Activated naive CD8-positive, alpha-beta T cell treated with anti-CD3 and anti-CD28 coated beads, Interleukin-2, amount 50 U/mL, for 24 hours (primary cell): ENCODE measurements around the gene NFU1.
"Not testable (repeated sequence)": the region's sequence is repeated elsewhere in the genome, so short reads cannot be mapped to it uniquely, and the experiment has no call there.

Experiments used
- ATAC-seq: fragments of 150-1000 bp; cut with Tn5 transposase; one replicate; pipeline ENCODE4 v1.10.0; 2021
- DNase-seq: peaks from one replicate; pipeline ENCODE4 v3.0.0; 2021
- H3K27ac Mint-ChIP-seq: one replicate; pipeline ENCODE4 v1.8.0; 2021; ENCODE audit warnings: mild to moderate bottlenecking, mixed read lengths
- H3K27me3 Mint-ChIP-seq: one replicate; pipeline ENCODE4 v1.8.0; 2021; ENCODE audit warnings: mixed read lengths
- H3K36me3 Mint-ChIP-seq: one replicate; pipeline ENCODE4 v1.8.0; 2021; ENCODE audit warnings: low read depth, mixed read lengths
- H3K4me1 Mint-ChIP-seq: one replicate; pipeline ENCODE4 v1.8.0; 2021; ENCODE audit warnings: mixed read lengths
- H3K4me3 Mint-ChIP-seq: one replicate; pipeline ENCODE4 v1.8.0; 2021; ENCODE audit warnings: mild to moderate bottlenecking, moderate library complexity, mixed read lengths
- H3K9me3 Mint-ChIP-seq: one replicate; pipeline ENCODE4 v1.8.0; 2021; ENCODE audit warnings: mixed read lengths

The NFU1 gene

GRCh38 chr2:69369802-69370201, 67.4 kb downstream of the NFU1 start:
- no peaks in the 10 kb centered on the region for H3K4me1 Mint-ChIP-seq
- no peaks in the 10 kb centered on the region for H3K27me3 Mint-ChIP-seq
- no peak overlapping the region for H3K27ac Mint-ChIP-seq
- H3K4me3 Mint-ChIP-seq = no peak overlapping the region
- H3K36me3 Mint-ChIP-seq = peaks cover 46% of the 10 kb centered on the region
- no peaks in the 10 kb centered on the region for H3K9me3 Mint-ChIP-seq
- DNase-seq (no peak), ATAC-seq (no peak)

GRCh38 chr2:69368588-69368987, 68.6 kb downstream of the NFU1 start:
- ATAC-seq (no peak), DNase-seq (no peak)
- no peak overlapping the region for H3K4me3 Mint-ChIP-seq
- H3K27ac Mint-ChIP-seq = no peak overlapping the region
- H3K4me1 Mint-ChIP-seq = no peaks in the 10 kb centered on the region
- no peaks in the 10 kb centered on the region for H3K27me3 Mint-ChIP-seq
- H3K9me3 Mint-ChIP-seq = no peaks in the 10 kb centered on the region
- H3K36me3 Mint-ChIP-seq = peaks cover 49% of the 10 kb centered on the region

GRCh38 chr2:69359371-69359770, 77.9 kb downstream of the NFU1 start:
- H3K36me3 Mint-ChIP-seq = peaks cover 52% of the 10 kb centered on the region
- no peaks in the 10 kb centered on the region for H3K4me1 Mint-ChIP-seq
- no peaks in the 10 kb centered on the region for H3K9me3 Mint-ChIP-seq
- H3K27me3 Mint-ChIP-seq = no peaks in the 10 kb centered on the region
- no peak overlapping the region for H3K27ac Mint-ChIP-seq
- no peak for DNase-seq
- no peak for ATAC-seq
- H3K4me3 Mint-ChIP-seq = no peak overlapping the region

GRCh38 chr2:69358914-69359313, 78.3 kb downstream of the NFU1 start:
- ATAC-seq = no peak
- Mint-ChIP-seq H3K27ac (no peak overlapping the region), H3K4me1 (no peaks in the 10 kb centered on the region), H3K27me3 (no peaks in the 10 kb centered on the region), H3K36me3 (peaks cover 56% of the 10 kb centered on the region), H3K9me3 (no peaks in the 10 kb centered on the region), H3K4me3 (no peak overlapping the region)
- no peak for DNase-seq

- no peak for DNase-seq
- H3K4me3 Mint-ChIP-seq = no peak overlapping the region
- H3K36me3 Mint-ChIP-seq = peaks cover 48% of the 10 kb centered on the region
- no peaks in the 10 kb centered on the region for H3K9me3 Mint-ChIP-seq
- H3K4me1 Mint-ChIP-seq = no peaks in the 10 kb centered on the region
- H3K27me3 Mint-ChIP-seq = no peaks in the 10 kb centered on the region
- ATAC-seq = no peak
- H3K27ac Mint-ChIP-seq = no peak overlapping the region
These were observed 80.8 kb downstream of the NFU1 start for GRCh38 chr2:69356471-69356870.

GRCh38 chr2:69354976-69355375, 82.3 kb downstream of the NFU1 start:
- H3K36me3 Mint-ChIP-seq = peaks cover 43% of the 10 kb centered on the region
- ATAC-seq, H3K27me3 Mint-ChIP-seq, DNase-seq, H3K4me1 Mint-ChIP-seq, H3K9me3 Mint-ChIP-seq, H3K4me3 Mint-ChIP-seq, H3K27ac Mint-ChIP-seq: not testable (repeated sequence)

- no peaks in the 10 kb centered on the region for H3K9me3 Mint-ChIP-seq
- ATAC-seq = no peak
- DNase-seq = no peak
- H3K36me3 Mint-ChIP-seq = peaks cover 49% of the 10 kb centered on the region
- no peaks in the 10 kb centered on the region for H3K4me1 Mint-ChIP-seq
- H3K27ac Mint-ChIP-seq = no peak overlapping the region
- no peak overlapping the region for H3K4me3 Mint-ChIP-seq
- H3K27me3 Mint-ChIP-seq = no peaks in the 10 kb centered on the region
These were observed 83.9 kb downstream of the NFU1 start for GRCh38 chr2:69353360-69353759.

- no peak for DNase-seq
- Mint-ChIP-seq H3K4me3 (no peak overlapping the region), H3K9me3 (no peaks in the 10 kb centered on the region), H3K27ac (no peak overlapping the region), H3K27me3 (no peaks in the 10 kb centered on the region), H3K4me1 (peaks cover 20% of the 10 kb centered on the region), H3K36me3 (peaks cover 40% of the 10 kb centered on the region)
- ATAC-seq = no peak
These were observed 88.5 kb downstream of the NFU1 start for GRCh38 chr2:69348781-69349180.
